ENCODE data around the gene HCN2. TPM values are rescaled to one million over a fixed set of nuclear protein-coding genes. Genes with fewer than 3 reads are reported as not detected.
"Not testable (repeated sequence)": the region's sequence is repeated elsewhere in the genome, so short reads cannot be mapped to it uniquely, and the experiment has no call there.

HCN2 gene
- total RNA-seq, 1 donor from 2014 or later: 0.59 TPM

DNA sequence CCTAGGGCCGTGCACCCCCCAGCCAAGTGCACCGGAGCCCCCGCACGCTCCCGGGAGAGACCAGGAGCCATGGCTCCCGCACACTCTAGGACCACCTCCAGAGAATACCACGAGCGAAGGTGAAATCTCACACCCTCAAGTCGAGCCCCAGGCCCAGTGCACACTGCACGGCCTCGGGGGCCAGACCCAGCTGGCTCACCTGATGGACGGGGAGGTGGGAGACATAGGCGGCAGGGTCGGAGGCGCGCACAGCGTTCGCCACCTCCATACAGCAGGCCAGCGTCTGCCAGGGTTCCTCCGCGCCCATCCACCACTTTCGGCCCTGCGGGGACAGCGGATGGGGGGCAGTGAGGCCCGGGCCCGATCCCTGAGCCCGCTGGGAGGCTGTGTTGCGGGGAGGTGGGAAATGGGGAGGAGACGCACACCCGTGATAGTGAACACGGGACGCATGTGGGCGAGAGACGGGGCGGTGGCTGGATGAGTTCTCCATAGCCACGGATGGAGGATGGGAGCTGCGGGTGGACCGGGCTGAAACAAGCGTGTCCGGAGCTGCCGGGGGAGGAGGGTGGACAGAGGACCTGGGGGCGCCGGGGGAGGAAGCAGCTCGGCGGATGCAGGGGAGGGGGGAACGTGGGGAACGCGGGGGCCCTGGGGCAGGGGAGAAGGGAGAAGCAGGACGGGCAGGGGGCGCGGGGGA lies 30.6 kb downstream of the HCN2 start:
- no peak for DNase-seq

DNA sequence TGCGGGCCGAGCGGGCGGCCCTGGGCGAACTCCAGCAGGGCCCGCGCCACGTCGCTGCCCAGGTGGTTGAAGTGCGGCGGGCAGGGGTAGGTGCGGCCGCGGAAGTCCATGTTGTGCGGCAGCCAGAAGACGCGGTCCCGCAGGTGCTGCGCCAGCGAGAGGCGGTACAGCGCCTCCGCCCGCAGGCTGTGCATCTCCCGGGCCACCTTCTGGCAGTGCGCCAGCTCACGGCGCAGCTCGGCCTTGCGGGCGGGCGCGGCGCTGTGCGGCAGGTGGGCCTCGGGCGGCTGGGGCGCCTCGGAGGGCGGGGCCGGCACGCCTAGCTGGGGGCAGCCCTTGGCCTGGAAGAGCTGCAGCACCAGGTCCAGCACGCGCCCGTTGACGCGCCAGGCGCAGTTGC lies 31.5 kb downstream of the HCN2 start:
- DNase-seq: not testable (repeated sequence)

DNA sequence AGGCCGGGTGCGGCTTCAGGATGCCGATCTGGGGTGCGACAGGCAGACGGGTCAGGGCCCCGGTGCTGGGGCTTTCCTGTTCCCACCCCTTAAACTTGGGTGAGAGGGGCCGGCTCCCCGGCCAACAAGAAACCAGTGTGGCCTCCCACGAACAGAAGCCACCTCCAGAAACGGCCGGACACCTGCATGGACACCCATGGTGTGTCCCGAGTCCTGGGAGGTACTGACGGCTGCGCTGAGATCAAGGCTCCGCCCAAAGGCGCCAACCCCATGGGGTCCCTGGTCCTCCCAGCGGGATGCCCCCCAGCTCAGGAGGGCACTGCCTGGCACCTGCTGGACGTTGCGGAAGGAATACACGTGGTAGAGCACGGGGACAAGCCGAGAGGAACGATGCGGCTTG lies 32.1 kb downstream of the HCN2 start:
- DNase-seq: no peak

DNA sequence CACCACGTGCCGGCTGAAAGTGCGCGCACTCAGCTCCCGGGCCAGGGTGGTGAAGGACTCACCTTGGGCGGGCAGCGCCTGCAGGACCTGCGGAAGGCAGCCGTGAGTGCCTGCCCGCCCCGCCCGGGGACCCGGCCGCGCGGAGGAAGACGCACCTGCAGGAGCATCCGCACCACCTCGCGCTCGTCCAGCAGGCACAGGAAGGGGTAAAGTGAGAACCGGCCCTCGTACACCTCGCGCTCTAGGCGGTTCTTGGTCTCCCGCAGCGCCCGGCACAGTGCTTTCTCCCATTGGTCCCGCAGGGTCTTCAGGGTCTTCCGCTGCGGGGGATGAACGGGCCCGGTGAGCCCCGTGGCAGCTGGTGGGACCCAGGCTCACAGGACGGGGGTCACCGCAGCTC lies 33.0 kb downstream of the HCN2 start:
- DNase-seq: no peak

DNA sequence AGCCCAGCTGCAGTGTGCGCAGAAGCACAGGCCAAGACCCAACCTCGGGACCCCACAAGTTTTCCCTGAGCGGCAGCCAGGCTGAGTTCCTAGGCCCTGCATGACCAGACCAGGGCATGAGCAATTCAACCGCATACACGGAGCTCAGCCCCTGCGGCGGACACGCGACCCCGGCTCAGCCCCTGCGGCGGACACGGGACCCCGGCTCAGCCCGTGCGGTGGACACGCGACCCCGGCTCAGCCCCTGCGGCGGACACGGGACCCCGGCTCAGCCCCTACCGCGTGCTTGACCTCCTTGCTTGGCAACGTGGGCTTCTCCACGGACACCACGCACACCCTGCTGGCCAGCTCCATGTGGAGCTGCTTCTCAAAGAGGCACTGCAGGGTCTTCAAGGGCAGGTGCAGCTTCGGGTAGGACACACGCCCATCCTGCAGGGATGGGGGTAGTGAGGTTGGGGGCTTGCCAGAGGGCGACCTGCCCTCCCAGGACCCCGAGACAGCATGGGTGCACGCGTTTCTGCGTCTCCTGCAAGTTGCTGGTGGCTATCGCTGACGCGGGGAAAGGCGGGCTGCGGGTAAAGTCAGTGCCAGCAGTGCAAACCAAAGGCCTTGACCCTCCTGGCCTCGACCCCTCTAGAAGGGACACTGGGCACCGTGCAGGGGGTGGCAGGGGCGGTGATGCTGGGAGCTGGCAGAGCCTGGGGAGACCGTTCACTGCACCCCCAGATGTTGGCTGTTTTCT lies 33.7 kb downstream of the HCN2 start:
- DNase-seq: no peak

DNA sequence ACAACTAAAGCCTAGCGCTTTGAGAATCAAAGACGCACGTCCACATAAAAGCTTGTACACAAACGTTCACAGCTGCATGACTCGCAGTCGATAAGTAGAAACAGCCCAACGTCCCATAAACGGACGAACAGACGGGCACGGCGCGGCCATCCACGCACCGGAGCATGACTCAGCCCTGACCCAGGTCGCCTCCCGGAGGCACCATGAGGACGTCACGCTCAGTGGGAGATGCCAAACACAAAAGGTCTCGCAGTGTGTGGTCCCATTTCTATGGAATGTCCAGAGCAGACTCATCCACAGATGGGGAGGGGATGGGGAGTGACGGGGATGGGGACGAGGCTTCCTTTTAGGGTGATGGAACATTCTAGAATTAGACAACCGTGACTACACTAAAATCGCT lies 34.3 kb downstream of the HCN2 start:
- DNase-seq: no peak

DNA sequence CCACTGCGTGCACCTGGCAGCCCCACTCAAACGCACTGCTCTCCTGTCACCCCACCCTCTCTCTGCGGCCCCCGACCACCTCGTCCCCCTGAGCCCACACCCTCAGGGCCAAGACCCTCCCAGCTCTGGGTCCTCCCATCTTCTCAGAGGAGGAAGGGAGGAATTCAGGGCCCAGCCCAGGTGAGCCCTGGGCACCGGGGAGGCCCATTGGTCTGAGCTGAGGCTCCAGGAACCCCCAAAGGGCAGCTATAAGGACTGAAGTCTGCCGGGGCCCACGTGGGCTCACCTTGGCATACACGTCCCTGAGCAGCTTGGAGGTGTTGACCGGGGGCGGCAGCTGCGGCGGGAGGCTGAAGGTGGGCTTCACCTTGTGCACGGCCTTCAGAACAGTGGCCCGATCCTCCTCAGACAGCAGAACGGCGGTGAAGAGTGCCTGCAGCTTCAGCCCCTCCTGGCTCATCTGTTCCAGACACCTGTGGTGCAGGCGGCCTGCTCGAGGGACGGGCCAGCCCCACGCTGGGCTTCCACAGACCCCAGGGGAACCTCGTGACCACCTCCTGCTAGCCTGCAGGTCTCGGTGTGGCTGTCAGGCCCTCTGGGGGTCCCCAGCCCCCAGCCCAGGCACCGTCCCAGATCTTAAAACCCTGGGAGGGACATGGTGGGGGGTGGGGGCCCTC lies 34.9 kb downstream of the HCN2 start:
- no peak for DNase-seq

DNA sequence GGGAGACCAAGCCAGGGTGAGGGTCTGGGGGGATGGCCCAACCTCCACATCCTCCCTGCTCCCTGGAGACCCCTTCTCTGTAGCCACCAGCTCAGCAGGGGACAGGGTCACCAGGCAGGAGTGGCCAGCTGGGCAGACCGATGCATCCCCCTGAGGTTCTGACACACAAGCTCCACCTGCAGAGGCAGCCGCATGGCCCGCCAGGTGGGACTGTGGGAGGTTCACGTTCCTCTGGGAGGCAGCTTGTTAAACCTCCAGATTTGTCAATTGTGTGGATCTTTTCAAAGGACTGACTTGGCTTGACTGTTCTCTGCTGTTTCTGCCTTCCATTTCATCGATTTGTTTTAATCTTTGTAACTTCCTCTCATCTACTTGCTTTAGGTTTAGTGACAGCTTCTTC lies 35.6 kb downstream of the HCN2 start:
- no peak for DNase-seq

DNA sequence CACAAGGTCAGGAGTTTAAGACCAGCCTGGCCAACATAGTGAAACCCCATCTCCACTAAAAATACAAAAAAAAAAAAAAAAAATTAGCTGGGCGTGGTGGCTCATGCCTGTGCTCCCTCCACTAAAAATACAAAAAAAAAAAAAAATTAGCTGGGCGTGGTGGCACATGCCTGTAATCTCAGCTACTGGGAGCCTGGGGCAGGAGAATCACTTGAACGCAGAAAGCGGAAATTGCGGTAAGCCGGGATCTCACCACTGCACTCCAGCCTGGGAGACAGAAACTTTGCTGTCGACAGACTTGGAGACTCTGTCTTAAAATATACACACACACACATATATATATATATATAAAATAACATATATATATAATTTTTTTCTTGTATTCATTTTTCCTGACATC lies 36.9 kb downstream of the HCN2 start:
- DNase-seq: not testable (repeated sequence)

DNA sequence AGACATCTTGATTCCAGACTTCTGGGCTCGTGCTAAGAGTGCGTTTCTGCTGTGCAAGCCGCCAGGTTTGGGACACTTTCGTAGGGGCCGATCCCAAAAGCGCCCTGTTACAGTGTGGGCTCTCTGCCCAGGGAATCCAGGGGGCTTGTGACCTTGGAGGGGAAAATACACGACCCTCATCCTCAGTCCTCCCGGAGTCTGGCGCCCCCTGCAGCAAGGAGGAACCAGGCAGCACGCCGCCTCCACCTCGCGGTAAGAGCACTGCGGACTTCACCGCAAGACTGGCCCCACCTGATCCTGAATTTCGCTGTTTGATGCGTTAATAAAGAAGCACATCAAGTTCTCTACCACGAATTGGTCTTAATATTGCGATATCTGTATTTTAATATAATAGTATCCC lies 38.5 kb downstream of the HCN2 start:
- no peak for DNase-seq

DNA sequence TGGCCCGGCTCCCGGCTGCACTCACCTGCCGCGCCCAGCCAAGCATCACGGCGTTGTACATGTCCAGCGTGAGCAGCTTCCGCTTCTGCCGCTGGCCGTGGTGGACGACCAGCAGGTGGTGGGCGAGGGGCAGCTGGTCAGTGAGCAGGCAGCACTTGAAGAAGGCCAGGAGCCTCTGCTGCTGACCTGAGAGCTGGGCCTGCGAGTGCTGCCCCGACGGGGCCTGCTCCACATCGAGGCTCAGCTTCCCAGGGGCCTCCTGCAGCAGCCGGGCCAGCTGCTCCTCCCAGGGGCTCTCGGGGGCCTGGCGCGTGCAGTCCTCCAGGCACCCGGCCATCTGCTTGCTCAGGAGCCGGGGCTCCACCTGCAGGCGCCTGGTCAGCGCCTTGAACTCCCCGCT lies 39.8 kb downstream of the HCN2 start:
- DNase-seq: not testable (repeated sequence)

DNA sequence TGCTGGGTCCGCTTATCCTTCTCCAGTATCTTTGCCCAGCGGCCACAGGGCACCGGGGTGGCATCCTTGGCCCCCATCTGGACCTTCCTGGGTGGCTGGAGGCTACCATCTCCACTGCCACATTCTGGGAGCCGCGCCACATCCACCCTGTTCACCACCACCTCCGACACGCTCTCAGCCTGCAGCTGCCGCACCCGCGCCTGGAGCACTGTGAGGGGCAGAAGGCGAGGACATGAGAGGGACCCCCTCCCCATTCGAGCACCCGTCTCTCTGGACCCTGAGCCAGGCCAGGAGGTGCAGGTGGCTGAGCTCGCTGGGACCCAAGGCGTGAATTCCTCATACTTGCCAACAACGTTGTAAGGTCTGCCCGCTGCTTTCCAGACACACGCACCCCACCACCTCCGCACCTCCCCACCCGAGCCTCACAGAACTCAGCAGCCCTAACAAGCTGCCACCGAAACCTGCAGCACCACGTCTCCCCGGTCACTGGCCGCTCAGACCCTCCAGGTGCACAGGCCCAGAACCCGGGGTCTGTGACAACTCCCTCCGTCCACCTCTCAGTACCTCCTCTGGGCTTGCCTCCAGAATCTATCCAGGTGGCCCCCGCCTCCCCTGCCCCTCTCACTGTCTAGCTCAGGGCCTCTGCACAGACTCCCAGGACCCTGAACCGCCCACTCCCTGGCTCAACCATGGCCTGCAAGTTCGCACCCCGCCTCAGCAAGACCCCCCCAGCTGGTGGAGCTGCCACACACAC lies 40.5 kb downstream of the HCN2 start:
- DNase-seq: no peak

DNA sequence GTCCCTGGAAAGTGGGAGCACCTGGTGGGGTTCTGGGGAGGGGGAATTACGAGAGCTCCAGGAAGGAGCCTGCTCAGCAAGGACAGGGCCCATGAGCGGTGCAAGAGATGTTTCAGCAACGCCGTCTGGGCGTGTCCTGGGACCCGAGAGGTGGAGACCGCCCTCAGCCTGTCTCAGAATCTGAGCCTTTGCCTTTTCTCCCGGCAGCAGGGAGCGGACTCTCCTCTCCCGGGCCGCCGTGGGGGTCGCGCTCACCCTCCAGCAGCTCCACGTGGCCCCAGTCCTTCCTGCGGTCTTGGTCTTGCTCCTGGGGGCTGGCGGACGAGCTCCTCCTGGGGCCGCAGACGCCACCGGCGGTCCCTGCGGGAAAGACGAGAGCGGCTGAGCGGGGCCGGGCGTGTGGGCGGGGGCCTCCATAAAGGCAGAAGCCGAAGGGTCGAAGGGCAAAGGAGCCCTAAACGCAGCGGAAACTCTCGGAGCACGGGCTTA lies 42.9 kb downstream of the HCN2 start:
- no peak for DNase-seq

DNA sequence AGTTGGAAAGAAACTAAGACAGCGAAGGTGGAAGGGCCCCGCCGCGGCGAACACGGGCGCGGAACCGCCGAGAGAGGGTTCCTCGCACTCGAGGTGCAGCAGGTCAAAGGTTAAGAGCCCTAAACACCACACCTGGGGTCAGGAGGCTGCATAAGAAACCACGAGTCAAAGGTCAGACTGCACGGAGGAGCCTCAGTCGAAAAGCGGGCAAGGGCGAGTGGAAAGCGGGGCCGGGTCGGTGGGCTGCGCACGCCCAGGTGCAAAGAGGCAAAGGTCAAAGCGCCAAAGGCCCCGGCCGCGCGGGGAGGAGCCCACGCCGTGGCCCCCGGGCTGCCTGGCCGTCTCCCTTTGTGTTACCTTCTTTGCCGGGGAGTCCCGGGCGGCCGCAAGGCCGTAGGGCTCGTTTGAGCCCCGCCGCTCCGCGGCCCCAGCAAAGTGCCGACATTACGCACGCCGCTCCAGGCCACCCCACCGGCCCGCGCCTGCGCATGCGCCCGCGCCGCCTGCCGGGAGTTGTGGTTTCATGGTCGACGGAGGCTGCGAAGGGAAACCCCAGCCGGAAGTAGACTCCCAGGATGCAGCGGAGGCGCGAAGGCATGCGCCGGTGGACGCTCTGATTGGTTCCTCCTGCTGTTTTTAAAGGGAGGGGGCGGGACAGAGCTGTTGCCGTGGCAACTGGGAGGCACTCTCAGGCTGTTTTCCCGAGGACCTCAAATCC lies 43.5 kb downstream of the HCN2 start, which contains the start of gene POLRMT:
Gene POLRMT (minus strand): TSS at position 470 of the 718 bp plus-strand sequence. CDS start 25 bp downstream, at position 445.
- peak; percentile 99 for DNase-seq

DNA sequence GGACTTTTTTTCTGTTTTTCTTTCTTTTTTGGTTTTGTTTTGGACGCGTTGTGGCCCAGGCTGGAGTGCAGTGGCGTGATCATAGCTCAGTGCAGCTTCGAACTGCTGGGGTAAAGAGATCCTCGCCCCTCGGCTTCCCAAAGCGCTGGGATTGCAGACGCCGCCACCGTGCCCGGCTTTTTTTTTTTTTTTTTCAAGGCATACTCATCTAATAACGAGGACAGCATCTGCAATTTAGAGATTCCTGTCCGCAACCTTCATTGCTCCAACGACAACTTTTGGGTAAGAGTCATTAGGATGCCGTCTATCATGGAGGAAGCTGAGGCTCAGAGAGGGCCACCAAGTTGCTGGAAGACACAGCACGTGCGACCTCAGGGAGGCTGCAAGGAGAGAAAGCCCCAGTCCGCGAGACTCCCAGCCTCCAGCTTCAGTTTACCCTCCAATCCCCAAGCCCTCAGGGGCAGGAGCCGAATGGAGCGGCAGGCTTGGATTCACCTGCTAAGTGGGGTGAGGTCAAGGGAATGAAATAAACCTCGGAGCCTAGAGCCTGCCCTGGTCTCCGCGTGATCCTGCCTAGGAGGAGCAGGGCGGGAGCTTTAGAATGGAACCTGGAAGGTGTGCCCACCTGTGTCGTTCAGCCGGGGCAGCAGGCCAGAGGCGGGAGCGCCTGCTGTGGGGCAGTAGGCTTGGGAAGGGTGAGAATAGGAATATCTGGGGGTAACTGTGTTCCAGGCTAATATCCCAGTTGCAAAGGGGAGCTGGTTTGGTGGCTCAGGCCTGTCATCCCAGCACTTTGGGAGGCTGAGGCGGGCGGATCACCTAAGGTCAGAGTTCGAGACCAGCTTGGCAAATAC lies 44.3 kb downstream of the HCN2 start:
- no peak for DNase-seq

DNA sequence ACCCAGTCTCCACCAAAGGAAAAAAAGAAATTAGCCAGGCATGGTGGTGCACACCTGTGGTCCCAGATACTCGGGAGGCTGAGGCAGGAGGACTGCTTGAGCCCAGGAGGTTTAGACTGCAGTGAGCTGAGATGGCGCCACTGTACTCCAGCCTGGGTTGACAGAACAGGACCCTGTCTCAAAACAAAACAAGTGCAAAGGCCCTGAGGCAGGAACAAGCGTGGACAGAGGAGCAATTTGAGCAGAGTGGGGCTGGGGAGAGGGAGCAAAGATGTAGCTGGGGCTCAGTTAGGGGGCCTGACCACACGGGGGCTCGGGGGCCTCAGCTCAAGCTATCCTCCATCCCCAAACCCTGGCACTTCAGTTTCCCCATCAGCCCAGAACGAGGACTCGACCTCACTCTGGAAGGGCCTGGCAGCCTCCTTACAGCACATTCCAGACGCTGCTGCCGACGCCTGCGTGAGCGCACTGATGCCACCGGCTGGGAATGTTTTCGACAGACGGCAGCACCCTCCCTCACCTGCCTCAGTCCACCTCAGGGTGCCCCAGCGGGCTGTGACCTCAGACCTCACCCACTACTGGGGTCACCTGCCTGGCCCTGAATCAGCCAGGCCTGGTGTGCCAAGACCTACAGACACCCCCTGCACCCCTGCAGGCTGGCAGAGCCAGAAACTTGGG lies 45.4 kb downstream of the HCN2 start:
- DNase-seq: no peak

DNA sequence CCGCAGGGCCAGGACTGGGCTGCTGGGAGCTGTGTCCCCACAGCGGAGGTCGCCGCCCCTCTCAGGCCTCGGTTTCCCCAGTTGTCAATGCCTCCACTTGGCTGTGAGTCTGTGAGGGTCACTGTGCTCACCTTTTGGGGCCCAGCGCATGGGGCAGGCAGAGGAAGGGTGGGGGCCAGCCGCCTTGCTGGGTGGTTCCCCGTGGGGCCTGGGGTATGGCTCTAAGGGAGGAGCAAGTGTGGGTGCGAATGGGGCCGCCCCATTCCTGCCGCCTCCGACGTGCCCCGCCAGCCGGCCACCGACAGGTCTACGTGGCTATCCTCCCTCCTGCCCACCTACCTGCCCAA lies 49.2 kb downstream of the HCN2 start:
- DNase-seq: no peak

DNA sequence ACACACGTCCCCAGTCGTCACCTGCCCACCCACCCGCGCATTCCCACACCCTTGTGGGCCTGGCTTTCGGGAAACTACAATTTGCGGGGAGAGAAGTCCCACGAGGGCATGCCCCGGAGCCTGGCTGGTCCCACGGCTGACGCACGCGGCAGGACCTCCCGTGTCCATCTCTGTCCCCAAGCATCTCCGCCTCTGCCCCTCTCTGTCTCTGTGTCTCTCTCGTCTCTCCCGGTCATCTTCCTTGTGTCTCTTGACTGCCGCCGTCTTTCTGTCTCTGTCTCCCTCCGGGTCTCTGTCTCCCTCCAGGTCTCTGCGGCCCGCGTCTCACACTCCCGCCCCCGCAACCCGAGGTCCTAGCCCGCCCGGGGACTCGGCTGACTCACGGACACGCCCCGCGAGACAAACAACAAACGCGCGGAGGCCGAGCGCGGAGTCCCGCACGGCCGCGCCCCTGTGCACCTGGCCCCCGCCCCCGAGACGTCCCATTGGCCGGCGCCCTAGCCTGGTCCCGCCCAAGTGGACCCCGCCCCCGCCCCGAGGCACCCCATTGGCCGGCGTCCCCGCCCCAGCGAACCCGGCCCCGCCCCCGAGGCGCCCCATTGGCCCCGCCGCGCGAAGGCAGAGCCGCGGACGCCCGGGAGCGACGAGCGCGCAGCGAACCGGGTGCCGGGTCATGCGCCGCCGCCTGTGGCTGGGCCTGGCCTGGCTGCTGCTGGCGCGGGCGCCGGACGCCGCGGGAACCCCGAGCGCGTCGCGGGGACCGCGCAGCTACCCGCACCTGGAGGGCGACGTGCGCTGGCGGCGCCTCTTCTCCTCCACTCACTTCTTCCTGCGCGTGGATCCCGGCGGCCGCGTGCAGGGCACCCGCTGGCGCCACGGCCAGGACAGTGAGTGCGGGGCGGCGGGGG lies 49.8 kb downstream of the HCN2 start, which contains the start of gene FGF22:
Gene FGF22 (plus strand): TSS at position 627 of the 908 bp plus-strand sequence. CDS start 47 bp downstream, at position 674.
- peak; percentile 37 for DNase-seq

DNA sequence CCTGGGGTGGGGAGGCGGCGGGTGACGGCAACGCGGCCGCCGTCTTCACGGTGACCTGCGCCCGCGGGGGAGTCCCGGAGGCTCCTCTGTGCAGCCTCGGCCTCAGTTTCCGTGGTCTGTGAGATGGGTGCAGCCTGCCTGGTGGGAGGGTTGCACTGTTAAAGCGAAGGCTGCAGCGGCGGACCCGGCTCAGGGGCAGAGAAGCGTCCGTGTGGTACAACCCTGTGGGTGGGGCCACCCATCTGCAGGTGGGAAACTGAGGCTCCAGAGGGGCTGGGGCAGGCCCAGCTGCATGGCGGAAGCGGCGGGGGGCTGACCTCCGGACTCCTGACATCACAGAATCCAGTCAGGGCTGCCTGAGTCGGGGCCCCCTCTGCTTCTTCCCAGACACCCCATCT lies 50.5 kb downstream of the HCN2 start:
- no peak for DNase-seq
